ENCODE results near the gene STK16.

- TF ChIP-seq CTCF (IDR thresholded peaks at IDR 0.05) (no peak), POLR2A (IDR thresholded peaks at IDR 0.05) (no peak)
Measured at GRCh38 chr2:219266232-219266631, 21.0 kb downstream of the STK16 start.
